IMR-90 (cell line): ENCODE measurements around the gene CDK5RAP2. TPM values are rescaled to one million over a fixed set of nuclear protein-coding genes. Genes with fewer than 3 reads are reported as not detected.

Experiments
- ATAC-seq: fragments of 200-7000 bp; cut with Tn5 transposase; 2 replicates; pipeline ENCODE4 v1.9.1; 2020; ENCODE audit warnings: low read depth, mild to moderate bottlenecking, moderate library complexity
- BruUV-seq: library from RNA; stranded (reverse); fragments of 400-500 nt; replicated peaks from 2 replicates; lab custom pipeline; 2021; lab: Mats Ljungman, UMichigan
- CTCF ChIA-PET: fragments of 300-600 bp; formaldehyde crosslinking; extraction: SDS; loops from one replicate; lab custom pipeline; 2021; ENCODE audit warnings: antibody characterized with exemption; lab: Yijun Ruan, JAX
- POLR2A ChIA-PET: fragments of 300-600 bp; sonication (Branson Sonifier 250); formaldehyde crosslinking; loops from one replicate; lab custom pipeline; 2022; ENCODE audit warnings: antibody characterized with exemption; ENCODE audit not compliant: unreplicated experiment; lab: Charles Lee
- DNase-seq: peaks from one replicate; pipeline ENCODE4 v3.0.0; 2013
- H2AFZ ChIP-seq: replicated peaks from 2 replicates; pipeline ENCODE3; 2013; ENCODE audit warnings: low read length, mild to moderate bottlenecking; ENCODE audit not compliant: poor library complexity
- H2AK5ac ChIP-seq: 2 replicates; pipeline ENCODE4 v1.6.1; 2013; ENCODE audit warnings: low read depth, low read length, inconsistent platforms
- H2AK9ac ChIP-seq: replicated peaks from 2 replicates; pipeline ENCODE3; 2013; ENCODE audit warnings: mild to moderate bottlenecking, low read depth, low read length, moderate library complexity; ENCODE audit not compliant: poor library complexity
- H2BK120ac ChIP-seq: 2 replicates; pipeline ENCODE4 v1.6.1; 2013; ENCODE audit warnings: low read depth, low read length, inconsistent platforms
- H2BK15ac ChIP-seq: 3 replicates; pipeline ENCODE4 v1.6.1; 2013; ENCODE audit warnings: low read depth, low read length, inconsistent platforms
- H2BK20ac ChIP-seq: 2 replicates; pipeline ENCODE4 v1.6.1; 2013; ENCODE audit warnings: low read depth, mild to moderate bottlenecking, inconsistent platforms, low read length, moderate library complexity
- H2BK5ac ChIP-seq: 2 replicates; pipeline ENCODE4 v1.6.1; 2013; ENCODE audit warnings: mild to moderate bottlenecking, low read depth, low read length, inconsistent platforms; ENCODE audit not compliant: poor library complexity, severe bottlenecking
- H3K14ac ChIP-seq: replicated peaks from 2 replicates; pipeline ENCODE4 v1.6.1; 2013; ENCODE audit warnings: low read depth, low read length, inconsistent platforms
- H3K18ac ChIP-seq: 2 replicates; pipeline ENCODE4 v1.6.1; 2013; ENCODE audit warnings: low read depth, low read length, control low read depth
- H3K23ac ChIP-seq: 2 replicates; pipeline ENCODE4 v1.6.1; 2013; ENCODE audit warnings: low read depth, low read length, inconsistent platforms
- H3K27ac ChIP-seq: 2 replicates; pipeline ENCODE4 v1.5.1; 2013; ENCODE audit warnings: mild to moderate bottlenecking, control low read depth, low read length; ENCODE audit not compliant: insufficient read depth
- H3K27me3 ChIP-seq: 2 replicates; pipeline ENCODE4 v1.6.1; 2013; ENCODE audit warnings: low read length; ENCODE audit not compliant: control insufficient read depth, insufficient read depth
- H3K36me3 ChIP-seq: 2 replicates; pipeline ENCODE4 v1.6.1; 2013; ENCODE audit warnings: low read length, mixed read lengths; ENCODE audit not compliant: control insufficient read depth, insufficient read depth
- H3K4ac ChIP-seq: 2 replicates; pipeline ENCODE4 v1.6.1; 2013; ENCODE audit warnings: low read depth, low read length, inconsistent platforms
- H3K4me1 ChIP-seq: 2 replicates; pipeline ENCODE4 v1.6.1; 2013; ENCODE audit warnings: low read length, mixed read lengths; ENCODE audit not compliant: control insufficient read depth, insufficient read depth
- H3K4me2 ChIP-seq: 2 replicates; pipeline ENCODE4 v1.6.1; 2013; ENCODE audit warnings: low read depth, mild to moderate bottlenecking, control low read depth, low read length, moderate library complexity
- H3K4me3 ChIP-seq: 2 replicates; pipeline ENCODE4 v1.5.1; 2013; ENCODE audit warnings: low read depth, mild to moderate bottlenecking, control low read depth, low read length, moderate library complexity; ENCODE audit not compliant: insufficient read depth
- H3K56ac ChIP-seq: 2 replicates; pipeline ENCODE4 v1.6.1; 2013; ENCODE audit warnings: low read length, inconsistent platforms; ENCODE audit not compliant: insufficient read depth; ENCODE audit errors: extremely low read depth
- H3K79me1 ChIP-seq, 2 experiments: 2 replicates each; pipeline ENCODE4 v1.6.1; 2013; ENCODE audit warnings: low read length in 2 of 2, inconsistent platforms in 1 of 2, low read depth in 1 of 2
- H3K9ac ChIP-seq: 2 replicates; pipeline ENCODE4 v1.6.1; 2013; ENCODE audit warnings: low read depth, low read length, control low read depth
- H3K9me1 ChIP-seq: 2 replicates; pipeline ENCODE4 v1.6.1; 2013; ENCODE audit warnings: low read length, inconsistent platforms; ENCODE audit not compliant: insufficient read depth
- H3K9me3 ChIP-seq: 2 replicates; pipeline ENCODE4 v1.6.1; 2013; ENCODE audit warnings: low read length; ENCODE audit not compliant: control insufficient read depth, insufficient read depth
- H4K20me1 ChIP-seq: 2 replicates; pipeline ENCODE4 v1.6.1; 2013; ENCODE audit warnings: low read length, inconsistent platforms; ENCODE audit not compliant: insufficient read depth
- H4K5ac ChIP-seq: 2 replicates; pipeline ENCODE4 v1.6.1; 2013; ENCODE audit warnings: mild to moderate bottlenecking, low read depth, low read length, control low read depth
- H4K8ac ChIP-seq, 2 experiments: 2 replicates each; pipeline ENCODE4 v1.6.1; 2013; ENCODE audit warnings: low read depth in 2 of 2, low read length in 2 of 2, control low read depth in 1 of 2, inconsistent platforms in 1 of 2
- H4K91ac ChIP-seq: 2 replicates; pipeline ENCODE4 v1.6.1; 2013; ENCODE audit warnings: low read depth, low read length, inconsistent platforms; ENCODE audit not compliant: insufficient read depth
- CTCF ChIP-seq: conservative IDR thresholded peaks from 2 replicates; pipeline ENCODE4 v1.5.1; 2012; ENCODE audit warnings: mild to moderate bottlenecking, low read depth, low read length, improper control_type of control experiment
- MAFK ChIP-seq: IDR thresholded peaks from 2 replicates; pipeline ENCODE4 v1.6.1; 2012; ENCODE audit warnings: low read depth, low read length, improper control_type of control experiment
- MAZ ChIP-seq: IDR thresholded peaks from 2 replicates; pipeline ENCODE4 v1.6.1; 2012; ENCODE audit warnings: low read depth, mild to moderate bottlenecking, low read length, improper control_type of control experiment, moderate library complexity, borderline replicate concordance
- MXI1 ChIP-seq: IDR thresholded peaks from 2 replicates; pipeline ENCODE4 v1.6.1; 2012; ENCODE audit warnings: low read depth, mild to moderate bottlenecking, low read length, moderate library complexity, borderline replicate concordance
- NFE2L2 ChIP-seq: fragments of 150-350 bp; IDR thresholded peaks from 2 replicates; pipeline ENCODE4 v1.6.1; 2016; ENCODE audit warnings: low read depth, mild to moderate bottlenecking, low read length
- RCOR1 ChIP-seq: IDR thresholded peaks from 2 replicates; pipeline ENCODE4 v1.6.1; 2012; ENCODE audit warnings: mild to moderate bottlenecking, low read length, improper control_type of control experiment; ENCODE audit not compliant: insufficient replicate concordance
- RFX5 ChIP-seq: IDR thresholded peaks from 2 replicates; pipeline ENCODE4 v1.8.0; 2012; ENCODE audit warnings: low read depth, mild to moderate bottlenecking, low read length, moderate library complexity
- USF2 ChIP-seq: fragments of 150-350 bp; IDR thresholded peaks from 2 replicates; pipeline ENCODE4 v1.6.1; 2017; ENCODE audit warnings: mild to moderate bottlenecking, antibody characterized with exemption, low read length, low read depth
- WGBS, 2 experiments: methylation state at CpG; one replicate each; pipeline versions ENCODE4 v1.1.5 to v1.1.7; 2013; ENCODE audit warnings: missing lambda C conversion rate in 2 of 2; ENCODE audit not compliant: insufficient read length in 1 of 2; ENCODE audit errors: extremely low coverage in 2 of 2; 5-methylcytosine and 5-hydroxymethylcytosine counted together
- dilution Hi-C: fragments of 300-500 bp; cut with HindIII; formaldehyde crosslinking; loops from one replicate; pipeline ENCODE4 v1.14.3; 2018; ENCODE audit warnings: low sequenced_read_pairs; ENCODE audit not compliant: unreplicated experiment
- in situ Hi-C: fragments of 300-500 bp; cut with MboI; formaldehyde crosslinking; loops from 3 replicates; pipeline ENCODE4 v1.14.3; 2019; ENCODE audit warnings: low sequenced_read_pairs, inconsistent platforms, mixed read lengths
- intact Hi-C: fragments of 100-400 bp; cut with micrococcal nuclease; formaldehyde crosslinking; loops from 2 replicates; pipeline ENCODE4 v1.10.0; 2022
- polyA plus RNA-seq, 3 experiments: library from polyadenylated mRNA; depleted of rRNA; stranded (reverse); fragments of >200 nt; gene quantifications; 2 replicates each; pipeline ENCODE4 v1.2.3, GENCODE V29; 2012; ENCODE audit warnings: low replicate concordance in 1 of 3
- total RNA-seq: library from RNA; depleted of rRNA; stranded (reverse); fragments of >200 nt; gene quantifications from 2 replicates; pipeline ENCODE4 v1.2.3, GENCODE V29; 2012

Gene CDK5RAP2
- total and polyA plus RNA-seq, 2 of the 4 experiments (the other 2 are of a cell fraction), result 29.5 to 31.7 TPM

- ChIA-PET CTCF (no interaction called here), POLR2A (no interaction called here)
- Histone ChIP-seq H3K27ac (no peak overlapping the region), H2BK20ac (no peak overlapping the region), H3K4ac (no peak overlapping the region), H3K79me1 (peaks cover 7 to 11% of the 10 kb centered on the region in 2 experiments; a peak in 2 of 4 replicates), H2AK9ac (no peak overlapping the region), H3K36me3 (peaks cover 4% of the 10 kb centered on the region; the same call in 1 of the 2 replicates), H2BK5ac (no peak overlapping the region), H3K4me3 (no peak overlapping the region), H4K8ac (no peak overlapping the region), H4K20me1 (no peaks in the 10 kb centered on the region), H3K9me3 (no peaks in the 10 kb centered on the region; the same call in 1 of the 2 replicates), H3K56ac (no peak overlapping the region), H2AK5ac (no peak overlapping the region), H3K9ac (no peak overlapping the region), H3K4me1 (peaks cover 3% of the 10 kb centered on the region; the same call in 1 of the 2 replicates), H3K18ac (no peak overlapping the region), H4K5ac (no peak overlapping the region), H3K9me1 (peaks cover 4% of the 10 kb centered on the region; the same call in 1 of the 2 replicates), H3K27me3 (no peaks in the 10 kb centered on the region), H3K23ac (no peak overlapping the region), H2AFZ (no peak overlapping the region), H3K14ac (no peak overlapping the region), H4K91ac (no peak overlapping the region), H2BK120ac (no peak overlapping the region), H3K4me2 (no peak overlapping the region), H2BK15ac (no peak overlapping the region)
- no peak for DNase-seq
- intact Hi-C loops (no loop called here), in situ Hi-C loops (no loop called here), dilution Hi-C loops (no loop called here)
- no CpG with 5 or more reads among the region's 3 CpGs for WGBS, 2 experiments
- TF ChIP-seq RFX5, result no peak
- TF ChIP-seq MAFK, result no peak
- no peak for TF ChIP-seq MXI1
- no peak for TF ChIP-seq RCOR1
- TF ChIP-seq USF2, result no peak
- no peak for TF ChIP-seq MAZ
- no peak for TF ChIP-seq CTCF
- no peak for TF ChIP-seq NFE2L2
- no TSS peak for BruUV-seq
- no peak for ATAC-seq
Observed at GRCh38 chr9:120452631-120453030, 127.3 kb downstream of the CDK5RAP2 start.
